HG03521 (cell line): ENCODE measurements around the gene NDUFB1.

Source experiments
- ATAC-seq: cut with Tn5 transposase; IDR thresholded peaks from one replicate; pipeline ENCODE4 v1.9.1; 2021; ENCODE audit warnings: mild to moderate bottlenecking, moderate library complexity; ENCODE audit not compliant: unreplicated experiment

The NDUFB1 gene

DNA sequence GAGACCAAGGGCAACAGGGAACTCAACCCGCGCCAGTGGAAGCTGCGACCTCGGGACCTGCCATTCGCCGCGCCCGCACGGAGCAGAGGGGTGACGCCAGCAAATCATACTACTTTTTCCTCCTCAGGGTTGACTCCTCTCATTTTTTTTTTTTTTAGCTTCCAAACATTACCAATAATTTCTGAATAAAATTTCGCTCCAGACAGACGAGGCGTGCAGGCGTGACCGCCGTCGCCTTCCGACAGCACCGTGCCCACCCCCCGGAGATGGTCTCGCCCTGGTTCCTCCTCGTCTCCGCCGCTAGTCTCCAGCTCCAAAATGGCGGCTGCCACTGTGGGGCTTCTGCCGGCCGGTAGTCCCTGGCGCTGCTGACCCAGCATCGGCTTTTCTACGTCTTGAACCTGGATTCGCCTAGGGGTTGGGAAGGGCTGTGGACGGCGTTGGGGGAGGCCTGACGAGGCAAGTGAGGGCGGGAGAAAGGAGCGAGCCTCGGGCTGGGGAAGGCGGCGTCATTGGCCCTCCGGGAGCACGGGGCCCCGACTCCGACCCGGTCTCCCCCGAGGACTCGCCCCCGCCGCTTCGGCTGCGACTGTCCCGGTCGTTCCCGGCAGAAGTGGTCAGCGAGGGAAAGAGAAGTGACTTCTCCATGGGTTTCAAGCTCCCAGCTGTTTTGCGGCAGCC, at the start of gene NDUFB1, which contains the start of gene CPSF2:
Gene NDUFB1, minus strand, starts transcription at position 37 of the 681 bp plus-strand sequence. CDS start 4,069 bp downstream, outside the sequence.
Gene CPSF2, plus strand, starts transcription at position 300 of the 681 bp plus-strand sequence. CDS start 9,016 bp downstream, outside the sequence.
- peak; percentile 91 for ATAC-seq

DNA sequence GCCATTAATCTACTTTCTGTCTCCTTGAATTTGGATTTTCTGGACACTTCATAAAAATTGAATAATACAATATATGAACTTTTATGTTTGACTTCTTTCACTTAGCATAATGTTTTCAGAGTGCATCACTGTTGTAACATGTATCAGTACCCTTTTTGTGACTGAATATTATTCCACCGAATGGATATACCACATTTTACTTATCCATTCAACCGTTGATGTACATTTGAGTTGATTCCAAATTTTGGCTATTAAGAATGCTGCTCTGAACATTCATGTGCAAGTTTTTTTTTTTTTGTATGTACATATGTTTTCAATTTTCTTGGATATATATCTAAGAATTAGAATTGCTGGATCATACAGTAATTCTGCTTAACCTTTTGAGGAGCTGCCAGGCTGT, 43.5 kb upstream of the NDUFB1 start:
- ATAC-seq = no peak

DNA sequence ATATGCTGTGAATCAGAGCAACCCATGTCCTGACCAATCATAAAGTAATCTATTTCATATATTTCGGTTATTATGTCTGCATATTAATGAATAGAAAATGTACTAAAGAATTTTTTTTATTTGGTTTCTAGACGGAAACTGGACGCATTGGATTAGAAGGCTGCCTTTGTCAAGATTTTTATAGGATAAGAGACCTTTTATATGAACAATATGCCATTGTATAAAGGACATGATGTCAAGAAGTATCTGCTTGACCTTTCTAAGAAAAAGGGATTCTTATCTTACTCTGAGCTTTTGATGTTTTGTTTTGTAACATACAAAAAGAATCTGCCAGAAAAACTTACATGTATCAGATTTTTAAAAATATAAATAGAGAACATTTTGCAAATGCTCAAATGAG, 40.0 kb upstream of the NDUFB1 start:
- no peak for ATAC-seq

GRCh38 chr14:92160619-92161018, 39.1 kb upstream of the NDUFB1 start:
- no peak for ATAC-seq

DNA sequence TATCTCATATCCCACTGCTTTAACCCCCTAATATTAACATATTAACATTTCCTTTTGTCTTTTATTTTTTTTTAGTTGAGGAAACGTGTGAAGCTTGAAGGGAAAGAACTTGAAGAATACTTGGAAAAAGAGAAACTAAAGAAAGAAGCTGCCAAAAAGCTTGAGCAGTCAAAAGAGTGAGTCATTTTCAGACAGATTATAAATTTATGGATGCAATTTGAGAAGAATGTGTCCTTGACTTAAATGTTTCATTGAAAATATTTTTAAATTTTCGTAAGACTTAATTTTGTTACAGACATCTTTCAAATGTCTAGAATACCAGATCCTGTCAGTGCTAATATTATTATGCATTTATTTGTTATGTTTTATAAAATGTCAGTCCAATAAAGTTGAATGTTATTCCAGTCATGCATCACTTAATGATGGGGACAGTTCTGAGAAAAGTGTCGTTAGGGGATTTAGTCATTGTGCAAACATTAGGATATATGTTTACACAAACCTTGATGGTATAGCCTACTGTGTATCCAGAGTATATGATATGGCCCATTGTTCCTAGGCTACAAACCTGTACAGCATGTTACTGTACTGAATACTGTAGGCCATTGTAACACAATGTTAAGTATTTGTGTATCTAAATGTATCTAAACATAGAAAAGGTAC, 32.9 kb upstream of the NDUFB1 start:
- ATAC-seq = no peak

DNA sequence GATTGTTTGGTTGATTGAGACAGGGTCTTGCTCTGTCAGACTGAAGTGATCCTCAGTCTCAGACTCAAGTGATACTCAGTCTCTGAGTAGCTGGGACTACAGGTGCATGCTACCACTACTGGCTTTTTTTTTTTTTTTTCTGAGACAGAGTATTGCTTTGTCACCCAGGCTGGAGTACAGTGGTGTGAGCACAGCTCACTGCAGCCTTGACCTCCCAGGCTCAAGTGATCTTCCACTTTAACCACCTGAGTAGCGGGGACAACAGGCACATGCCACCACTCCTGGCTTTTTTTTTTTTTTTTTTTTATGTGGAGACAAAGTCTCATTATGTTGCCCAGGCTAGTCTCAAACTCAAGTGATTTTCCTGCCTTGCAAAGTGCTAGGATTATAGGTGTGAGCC, 32.1 kb upstream of the NDUFB1 start:
- ATAC-seq = no peak

GRCh38 chr14:92144708-92145107, 23.2 kb upstream of the NDUFB1 start:
- ATAC-seq = no peak

DNA sequence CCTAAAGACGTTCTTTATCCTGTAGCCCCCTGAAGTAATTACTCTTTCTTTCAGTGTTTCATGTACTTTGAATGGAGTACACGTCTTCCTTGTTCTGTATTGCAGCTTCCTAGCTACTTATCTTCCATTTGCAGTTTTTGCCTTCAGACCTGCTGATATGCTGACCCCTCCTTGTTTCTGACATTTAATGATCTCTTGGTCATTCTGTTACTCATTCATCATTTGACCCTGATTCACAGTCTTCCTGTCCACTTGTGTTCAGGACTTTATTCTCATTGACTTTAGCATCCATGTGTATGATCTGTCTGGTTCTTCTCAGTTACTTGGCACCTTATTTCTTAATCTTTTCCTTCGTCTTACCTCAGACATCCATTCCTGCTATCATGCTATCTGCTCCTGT, 22.5 kb upstream of the NDUFB1 start:
- ATAC-seq = no peak

DNA sequence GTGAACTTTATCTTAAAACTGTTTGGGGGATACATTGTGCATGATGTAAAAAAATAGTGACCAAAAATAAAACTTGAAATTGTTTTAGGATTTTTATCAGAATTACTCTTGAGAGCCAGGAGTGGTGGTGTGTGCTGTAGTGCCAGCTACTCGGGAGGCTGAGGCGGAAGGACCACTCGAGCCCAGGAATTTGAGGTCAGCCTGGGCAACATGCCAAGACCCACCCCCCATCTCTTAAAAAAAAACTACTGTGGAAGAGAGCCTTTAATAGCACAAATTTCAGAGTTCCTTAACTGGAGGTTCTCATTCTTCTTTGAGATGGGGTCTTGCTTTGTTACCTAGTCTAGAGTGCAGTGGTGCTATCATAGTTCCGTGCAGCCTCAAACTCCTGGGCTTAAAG, 21.8 kb upstream of the NDUFB1 start:
- no peak for ATAC-seq

DNA sequence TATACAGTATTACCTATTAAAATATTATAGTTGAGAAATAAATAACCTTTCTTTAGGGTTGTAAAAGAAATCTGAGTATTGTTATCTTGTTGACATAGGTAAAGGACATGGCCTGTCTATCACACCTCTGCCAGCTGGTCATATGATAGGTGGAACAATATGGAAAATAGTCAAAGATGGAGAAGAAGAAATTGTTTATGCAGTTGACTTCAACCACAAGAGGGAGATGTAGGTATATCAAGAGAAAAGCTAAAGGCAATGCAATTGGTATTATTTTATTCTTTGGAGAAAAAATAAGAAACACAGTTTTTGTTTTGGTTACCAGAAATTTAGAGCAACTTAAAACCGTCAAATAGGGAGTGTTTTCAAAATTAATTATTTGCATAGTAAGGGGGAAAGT, 13.8 kb upstream of the NDUFB1 start:
- no peak for ATAC-seq

- no peak for ATAC-seq
Observed at GRCh38 chr14:92134456-92134855, 12.9 kb upstream of the NDUFB1 start.

DNA sequence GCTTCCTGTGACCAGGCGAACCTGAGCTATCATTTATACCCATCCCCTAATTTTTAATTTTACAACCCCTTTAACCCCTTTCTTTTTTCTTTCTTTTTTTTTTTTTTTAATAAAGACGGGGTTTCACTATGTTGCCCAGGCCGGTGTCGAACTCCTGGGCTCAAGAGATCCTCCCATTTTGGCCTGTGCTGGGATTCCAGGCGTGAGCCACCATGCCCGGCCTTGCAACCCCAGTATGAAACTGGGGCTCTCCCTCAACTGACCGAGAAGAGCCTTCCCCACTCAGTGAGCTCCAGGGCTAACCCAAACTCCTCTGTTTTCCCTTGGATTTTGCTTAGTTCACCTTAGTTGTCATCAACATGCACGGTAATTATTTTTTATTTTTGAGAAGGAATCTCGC, 1.3 kb upstream of the NDUFB1 start:
- ATAC-seq = no peak

GRCh38 chr14:92122351-92122677, 808 bp upstream of the NDUFB1 start:
- peak; percentile 8 for ATAC-seq

DNA sequence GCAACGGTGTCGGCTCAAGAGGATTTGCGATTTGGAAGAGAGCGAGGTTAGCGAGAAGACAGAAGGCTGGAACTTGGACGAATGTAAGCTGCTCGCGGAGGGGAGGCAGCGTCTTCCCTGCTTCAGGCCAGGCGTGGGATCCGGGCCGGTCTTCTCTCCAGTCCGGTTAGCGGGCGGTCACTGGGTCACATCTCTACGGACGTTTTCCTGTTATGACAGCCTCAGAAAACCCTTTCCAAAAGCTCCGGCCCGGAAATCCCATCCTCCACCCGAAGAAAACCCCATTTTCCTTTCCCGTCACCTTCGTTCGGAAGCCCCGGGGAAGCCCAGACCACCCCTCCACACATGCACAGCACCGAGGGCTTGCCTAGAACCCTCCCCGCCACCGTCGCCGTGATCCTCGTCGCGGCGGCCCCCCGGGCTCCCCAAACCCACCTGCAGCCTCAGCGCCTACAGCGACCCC, 268 bp downstream of the NDUFB1 start:
- ATAC-seq = no peak

- ATAC-seq = no peak
Observed at GRCh38 chr14:92109490-92109889, 12.0 kb downstream of the NDUFB1 start.

GRCh38 chr14:92108345-92109254, 12.9 kb downstream of the NDUFB1 start:
- no peak for ATAC-seq

DNA sequence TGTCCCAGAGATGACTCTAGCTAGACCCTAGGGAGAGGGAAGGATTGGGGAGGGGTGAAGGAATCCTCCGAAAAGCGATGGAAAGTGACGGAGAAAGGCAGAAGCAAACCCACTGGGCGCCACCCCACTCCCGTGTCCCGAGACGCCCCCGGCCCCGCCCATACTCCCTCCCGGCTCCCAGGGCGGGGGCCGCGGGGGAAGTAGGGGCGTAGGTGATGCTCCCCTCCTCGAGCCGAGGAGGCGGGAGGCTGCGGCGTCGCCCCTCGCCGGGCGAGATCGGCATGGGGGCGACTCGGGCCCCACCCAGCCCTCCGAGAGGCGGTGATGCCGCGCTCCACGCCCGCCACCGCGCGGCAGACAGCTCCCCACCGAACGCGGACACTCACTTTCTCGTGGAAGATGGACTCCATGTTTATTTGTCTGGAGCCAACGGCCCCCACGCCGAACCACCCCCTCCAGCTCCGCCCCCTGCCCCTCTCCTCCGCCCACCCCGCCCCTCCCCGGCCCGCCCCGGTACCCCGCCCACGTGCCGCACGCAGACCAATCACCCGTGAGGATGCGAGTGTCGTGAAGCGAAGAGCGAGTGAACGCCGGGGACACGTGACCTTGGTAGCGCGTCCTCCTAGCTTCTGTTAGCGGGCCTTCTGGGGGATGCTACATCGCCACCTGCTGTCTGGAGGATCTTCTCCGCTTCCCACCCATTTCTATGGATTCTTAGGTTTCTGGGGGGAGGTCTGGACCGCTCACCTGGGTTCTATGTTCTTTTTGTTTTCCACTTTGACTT, 15.2 kb downstream of the NDUFB1 start, which contains the start of gene ATXN3:
Gene ATXN3, minus strand, starts transcription at position 440 of the 784 bp plus-strand sequence. Its CDS starts 30 bp downstream, at position 410.
- peak; percentile 93 for ATAC-seq

DNA sequence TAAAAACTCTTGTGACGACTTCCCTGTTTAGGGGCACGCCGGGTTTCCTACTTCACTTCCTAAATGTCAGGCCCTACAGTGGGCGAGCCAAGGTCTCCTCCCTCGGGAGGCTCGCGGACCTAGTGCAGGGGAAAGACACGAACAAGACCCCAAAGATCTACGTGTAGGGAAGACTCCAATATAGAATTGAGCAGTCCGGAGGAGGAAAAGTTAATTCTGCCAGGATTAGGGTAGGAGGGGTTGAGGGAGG, 15.7 kb downstream of the NDUFB1 start:
- peak; percentile 7 for ATAC-seq

DNA sequence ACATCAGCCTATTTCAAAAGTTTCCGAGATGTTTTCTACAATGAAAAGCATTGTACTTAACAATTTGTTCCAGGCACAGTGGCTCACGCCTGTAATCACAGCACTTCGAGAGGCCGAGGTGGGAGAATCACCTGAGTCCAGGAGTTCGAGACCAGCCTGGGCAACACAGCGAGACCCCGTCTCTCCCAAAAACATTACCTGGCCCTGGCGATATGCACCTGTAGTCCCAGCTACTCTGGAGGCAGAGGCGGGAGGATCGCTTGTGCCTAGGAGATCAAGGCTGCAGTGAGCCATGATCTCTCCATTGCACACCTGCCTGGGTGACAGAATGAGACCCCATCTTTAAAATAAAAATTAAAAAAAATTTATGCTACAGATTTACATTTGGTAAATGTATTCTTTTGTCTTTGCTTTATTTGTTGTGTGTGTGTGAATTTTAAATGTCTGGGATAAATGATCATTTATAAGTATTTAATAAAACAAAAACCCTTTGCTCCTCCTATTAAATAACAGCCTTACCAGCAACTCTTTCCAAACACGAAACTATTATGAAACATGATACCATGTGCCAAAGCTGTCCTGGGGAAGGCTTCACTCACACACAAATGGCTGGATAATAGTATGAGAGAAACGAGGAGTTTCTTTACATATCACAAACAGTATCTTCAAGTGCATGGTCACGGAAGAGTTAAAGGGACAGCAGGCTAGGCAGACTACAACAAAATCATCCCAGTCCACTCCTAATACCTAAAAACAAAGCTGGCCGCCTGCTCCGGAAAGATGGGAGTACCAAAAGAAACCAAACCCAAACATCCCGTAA, 16.2 kb downstream of the NDUFB1 start:
- no peak for ATAC-seq

DNA sequence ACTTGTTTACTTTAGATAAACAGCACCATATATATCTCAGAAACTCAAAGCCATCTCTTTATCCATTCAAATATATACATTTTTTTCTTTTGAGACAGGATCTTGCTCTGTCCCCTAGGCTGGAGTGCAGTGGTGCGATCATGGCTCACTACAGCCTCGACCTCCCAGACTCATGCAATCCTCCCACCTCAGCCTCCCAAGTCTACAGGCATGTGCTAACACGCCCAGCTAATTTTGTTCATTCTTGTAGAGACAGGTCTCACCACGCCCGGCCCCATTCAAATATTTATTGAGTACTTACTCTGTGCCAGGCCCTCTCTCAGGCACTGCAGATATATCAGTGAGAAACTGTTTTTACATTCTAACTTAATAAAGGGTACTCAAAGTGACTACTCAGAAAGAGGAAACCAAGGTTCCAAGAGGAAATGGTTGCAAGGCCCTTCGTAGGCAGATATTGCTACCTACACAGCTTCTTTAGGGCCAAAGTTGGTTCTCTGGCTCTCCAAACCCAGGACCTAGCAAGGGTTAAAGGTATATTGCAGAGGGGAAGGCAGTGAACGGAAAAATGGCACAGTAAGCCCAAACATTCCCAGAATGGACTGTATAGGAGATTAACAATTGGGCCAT, 18.0 kb downstream of the NDUFB1 start:
- ATAC-seq = no peak
